Endothelial cell of umbilical vein (primary cell): Measurements from ENCODE around the gene CDK5.

ENCODE experiments used
- CTCF ChIP-seq, 2 donors: IDR thresholded peaks; 1 replicate in 1 of 2; 2 replicates in 1 of 2; pipeline ENCODE4 v1.5.1; 2011; ENCODE audit warnings: low read length in 2 of 2, mild to moderate bottlenecking in 2 of 2, moderate library complexity in 2 of 2, control low read depth in 1 of 2, inconsistent platforms in 1 of 2, low read depth in 1 of 2; ENCODE audit not compliant: insufficient read depth in 1 of 2; ENCODE audit errors: extremely low read depth in 1 of 2
- EZH2 ChIP-seq: IDR thresholded peaks from 2 replicates; pipeline ENCODE4 v1.6.1; 2012; ENCODE audit warnings: borderline replicate concordance, low read depth, mild to moderate bottlenecking, moderate library complexity, low read length, inconsistent platforms; ENCODE audit not compliant: severe bottlenecking
- GATA2 ChIP-seq: IDR thresholded peaks from 2 replicates; pipeline ENCODE4 v1.7.0; 2011; ENCODE audit warnings: low read depth, mild to moderate bottlenecking, moderate library complexity, mixed read lengths, low read length; ENCODE audit not compliant: insufficient read length, insufficient read depth
- JUN ChIP-seq: IDR thresholded peaks from 2 replicates; pipeline ENCODE4 v1.6.1; 2011; ENCODE audit warnings: borderline replicate concordance, low read depth; ENCODE audit not compliant: insufficient read length, insufficient read depth
- POLR2A ChIP-seq: IDR thresholded peaks from 2 replicates; pipeline ENCODE4 v1.6.1; 2012; ENCODE audit warnings: low read depth, mild to moderate bottlenecking, control low read depth, low read length
- POLR2AphosphoS5 ChIP-seq: IDR thresholded peaks from 2 replicates; pipeline ENCODE4 v1.6.1; 2012; ENCODE audit warnings: low read depth, mild to moderate bottlenecking, control low read depth, low read length, moderate library complexity; ENCODE audit not compliant: insufficient read depth
- TF ChIP-seq, protein P1 (sequence below): IDR thresholded peaks from 2 replicates; pipeline ENCODE4 v1.6.1; 2011; ENCODE audit not compliant: insufficient read depth, insufficient read length

- TF ChIP-seq CTCF (IDR thresholded peaks at IDR 0.05; ENCODE audit: extremely low read depth in 1 of 2, insufficient read depth in 1 of 2, low read depth in 1 of 2, low read length in 2 of 2) = peak; percentile 27 to 74
- TF ChIP-seq POLR2AphosphoS5 = peak; percentile 28
- TF ChIP-seq POLR2A = peak; percentile 48
- TF ChIP-seq, protein P1, sequence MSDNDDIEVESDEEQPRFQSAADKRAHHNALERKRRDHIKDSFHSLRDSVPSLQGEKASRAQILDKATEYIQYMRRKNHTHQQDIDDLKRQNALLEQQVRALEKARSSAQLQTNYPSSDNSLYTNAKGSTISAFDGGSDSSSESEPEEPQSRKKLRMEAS = no peak
- TF ChIP-seq EZH2 = no peak
- no peak for TF ChIP-seq JUN
- no peak for TF ChIP-seq GATA2
Measured at GRCh38 chr7:151059367-151060112, 1.8 kb upstream of the CDK5 start, which contains the start of gene SLC4A2.
